HepG2 (cell line): ENCODE results near the gene CSK. TPM values are rescaled to one million over a fixed set of nuclear protein-coding genes. Genes with fewer than 3 reads are reported as not detected.

Source experiments
- AKAP8 ChIP-seq: sonication (generic); formaldehyde crosslinking; IDR thresholded peaks from 2 replicates; pipeline ENCODE4 v1.5.1; 2020; ENCODE audit warnings: mild to moderate bottlenecking, missing genetic modification reagents
- BCL6 ChIP-seq: IDR thresholded peaks from 2 replicates; pipeline ENCODE4 v1.6.1; 2016; ENCODE audit warnings: missing genetic modification reagents, missing compliant biosample characterization
- BORCS8-MEF2B ChIP-seq: sonication (generic); formaldehyde crosslinking; IDR thresholded peaks from 2 replicates; pipeline ENCODE4 v1.8.0; 2022; ENCODE audit warnings: mild to moderate bottlenecking, missing genetic modification reagents
- CBX5 ChIP-seq: sonication (generic); formaldehyde crosslinking; IDR thresholded peaks from 2 replicates; pipeline ENCODE4 v1.4.0; 2020; ENCODE audit warnings: missing genetic modification reagents, borderline replicate concordance
- E2F1 ChIP-seq: sonication (generic); formaldehyde crosslinking; IDR thresholded peaks from 2 replicates; pipeline ENCODE4 v1.5.0; 2020; ENCODE audit warnings: missing genetic modification reagents
- EEA1 ChIP-seq: sonication (generic); formaldehyde crosslinking; IDR thresholded peaks from 2 replicates; pipeline ENCODE4 v1.5.1; 2020; ENCODE audit warnings: mild to moderate bottlenecking, missing genetic modification reagents, borderline replicate concordance
- FOSL2 ChIP-seq: sonication (generic); formaldehyde crosslinking; IDR thresholded peaks from 2 replicates; pipeline ENCODE4 v1.4.0; 2020; ENCODE audit warnings: missing genetic modification reagents
- GTF2F1 ChIP-seq: fragments of 150-350 bp; IDR thresholded peaks from 2 replicates; pipeline ENCODE4 v1.6.1; 2014; ENCODE audit warnings: low read length
- NFKBIZ ChIP-seq: IDR thresholded peaks from 2 replicates; pipeline ENCODE4 v1.6.1; 2018; ENCODE audit warnings: missing genetic modification reagents, missing compliant biosample characterization
- PRDM10 ChIP-seq: sonication (generic); formaldehyde crosslinking; IDR thresholded peaks from 2 replicates; pipeline ENCODE4 v1.4.0; 2020; ENCODE audit warnings: low read depth, missing genetic modification reagents
- RXRA ChIP-seq: sonication (generic); formaldehyde crosslinking; IDR thresholded peaks from 2 replicates; pipeline ENCODE4 v1.5.1; 2020; ENCODE audit warnings: missing genetic modification reagents
- ZNF331 ChIP-seq: sonication (generic); formaldehyde crosslinking; IDR thresholded peaks from 2 replicates; pipeline ENCODE4 v1.4.0; 2020; ENCODE audit warnings: missing genetic modification reagents
- ZNF639 ChIP-seq: conservative IDR thresholded peaks from 2 replicates; pipeline ENCODE4 v1.6.1; 2018; ENCODE audit warnings: missing genetic modification reagents
- polyA plus RNA-seq, 8 experiments: library from polyadenylated mRNA; depleted of rRNA in 3 of 8; stranded (reverse) in 7 of 8; unstranded in 1 of 8; fragments of >200 nt; fragmentation: Illumina TruSeq in 4 of 8; extraction: Trizol in 4 of 8; gene quantifications; 2 replicates each; pipeline versions ENCODE4 v1.2.1 to v1.2.3, GENCODE V29; 2011 to 2016; ENCODE audit warnings: low read depth in 4 of 8, missing spikeins in 1 of 8, mixed read lengths in 1 of 8; ENCODE audit not compliant: insufficient read depth in 1 of 8
- total RNA-seq, 5 experiments: library from RNA; depleted of rRNA; stranded (reverse); fragments of >200 nt; fragmentation: Illumina TruSeq; extraction: Trizol; gene quantifications; 2 replicates each; pipeline ENCODE4 v1.2.3, GENCODE V29; 2016; ENCODE audit warnings: low read depth in 1 of 5
- TF ChIP-seq, protein P1 (sequence below): sonication (generic); formaldehyde crosslinking; IDR thresholded peaks from 2 replicates; pipeline ENCODE4 v1.4.0; 2020; ENCODE audit warnings: missing genetic modification reagents
- TF ChIP-seq, protein P2 (sequence below): sonication (generic); formaldehyde crosslinking; conservative IDR thresholded peaks from 2 replicates; pipeline ENCODE4 v1.4.0; 2020; ENCODE audit warnings: missing genetic modification reagents
- TF ChIP-seq, protein P3 (sequence below): sonication (generic); formaldehyde crosslinking; IDR thresholded peaks from 2 replicates; pipeline ENCODE4 v1.4.0; 2020; ENCODE audit warnings: missing genetic modification reagents
- TF ChIP-seq, protein P4 (sequence below): IDR thresholded peaks from 2 replicates; pipeline ENCODE4 v1.6.1; 2018; ENCODE audit warnings: missing genetic modification reagents, mild to moderate bottlenecking, missing compliant biosample characterization

CSK gene
- total and polyA plus RNA-seq, 2 of the 13 experiments (the other 11 are each of a cell fraction or from before 2014, with no cell fraction given), result 12.5 to 21.3 TPM

GRCh38 chr15:74817370-74817737 lies 35.5 kb downstream of the CSK start (continued):
- TF ChIP-seq GTF2F1 (no peak), NFKBIZ (no peak), AKAP8 (CRISPR knock-in tag) (no peak), EEA1 (no peak), ZNF331 (CRISPR knock-in tag) (0 out of 2 replicates have a peak, but pooled peaks have one; percentile 19), FOSL2 (peak; percentile 27; the same call in 1 of the 2 replicates), BCL6 (CRISPR knock-in tag) (no peak), E2F1 (CRISPR knock-in tag) (no peak), CBX5 (CRISPR knock-in tag) (peak; percentile 43; the same call in 1 of the 2 replicates), PRDM10 (CRISPR knock-in tag) (peak; percentile 20; the same call in 1 of the 2 replicates), BORCS8-MEF2B (CRISPR knock-in tag) (no peak), ZNF639 (no peak), RXRA (CRISPR knock-in tag) (peak; percentile 33; the same call in 1 of the 2 replicates)
- TF ChIP-seq, protein P1, sequence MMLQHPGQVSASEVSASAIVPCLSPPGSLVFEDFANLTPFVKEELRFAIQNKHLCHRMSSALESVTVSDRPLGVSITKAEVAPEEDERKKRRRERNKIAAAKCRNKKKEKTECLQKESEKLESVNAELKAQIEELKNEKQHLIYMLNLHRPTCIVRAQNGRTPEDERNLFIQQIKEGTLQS (CRISPR knock-in tag), result no peak
- TF ChIP-seq, protein P2, sequence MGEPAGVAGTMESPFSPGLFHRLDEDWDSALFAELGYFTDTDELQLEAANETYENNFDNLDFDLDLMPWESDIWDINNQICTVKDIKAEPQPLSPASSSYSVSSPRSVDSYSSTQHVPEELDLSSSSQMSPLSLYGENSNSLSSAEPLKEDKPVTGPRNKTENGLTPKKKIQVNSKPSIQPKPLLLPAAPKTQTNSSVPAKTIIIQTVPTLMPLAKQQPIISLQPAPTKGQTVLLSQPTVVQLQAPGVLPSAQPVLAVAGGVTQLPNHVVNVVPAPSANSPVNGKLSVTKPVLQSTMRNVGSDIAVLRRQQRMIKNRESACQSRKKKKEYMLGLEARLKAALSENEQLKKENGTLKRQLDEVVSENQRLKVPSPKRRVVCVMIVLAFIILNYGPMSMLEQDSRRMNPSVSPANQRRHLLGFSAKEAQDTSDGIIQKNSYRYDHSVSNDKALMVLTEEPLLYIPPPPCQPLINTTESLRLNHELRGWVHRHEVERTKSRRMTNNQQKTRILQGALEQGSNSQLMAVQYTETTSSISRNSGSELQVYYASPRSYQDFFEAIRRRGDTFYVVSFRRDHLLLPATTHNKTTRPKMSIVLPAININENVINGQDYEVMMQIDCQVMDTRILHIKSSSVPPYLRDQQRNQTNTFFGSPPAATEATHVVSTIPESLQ (CRISPR knock-in tag), result no peak
- TF ChIP-seq, protein P3, sequence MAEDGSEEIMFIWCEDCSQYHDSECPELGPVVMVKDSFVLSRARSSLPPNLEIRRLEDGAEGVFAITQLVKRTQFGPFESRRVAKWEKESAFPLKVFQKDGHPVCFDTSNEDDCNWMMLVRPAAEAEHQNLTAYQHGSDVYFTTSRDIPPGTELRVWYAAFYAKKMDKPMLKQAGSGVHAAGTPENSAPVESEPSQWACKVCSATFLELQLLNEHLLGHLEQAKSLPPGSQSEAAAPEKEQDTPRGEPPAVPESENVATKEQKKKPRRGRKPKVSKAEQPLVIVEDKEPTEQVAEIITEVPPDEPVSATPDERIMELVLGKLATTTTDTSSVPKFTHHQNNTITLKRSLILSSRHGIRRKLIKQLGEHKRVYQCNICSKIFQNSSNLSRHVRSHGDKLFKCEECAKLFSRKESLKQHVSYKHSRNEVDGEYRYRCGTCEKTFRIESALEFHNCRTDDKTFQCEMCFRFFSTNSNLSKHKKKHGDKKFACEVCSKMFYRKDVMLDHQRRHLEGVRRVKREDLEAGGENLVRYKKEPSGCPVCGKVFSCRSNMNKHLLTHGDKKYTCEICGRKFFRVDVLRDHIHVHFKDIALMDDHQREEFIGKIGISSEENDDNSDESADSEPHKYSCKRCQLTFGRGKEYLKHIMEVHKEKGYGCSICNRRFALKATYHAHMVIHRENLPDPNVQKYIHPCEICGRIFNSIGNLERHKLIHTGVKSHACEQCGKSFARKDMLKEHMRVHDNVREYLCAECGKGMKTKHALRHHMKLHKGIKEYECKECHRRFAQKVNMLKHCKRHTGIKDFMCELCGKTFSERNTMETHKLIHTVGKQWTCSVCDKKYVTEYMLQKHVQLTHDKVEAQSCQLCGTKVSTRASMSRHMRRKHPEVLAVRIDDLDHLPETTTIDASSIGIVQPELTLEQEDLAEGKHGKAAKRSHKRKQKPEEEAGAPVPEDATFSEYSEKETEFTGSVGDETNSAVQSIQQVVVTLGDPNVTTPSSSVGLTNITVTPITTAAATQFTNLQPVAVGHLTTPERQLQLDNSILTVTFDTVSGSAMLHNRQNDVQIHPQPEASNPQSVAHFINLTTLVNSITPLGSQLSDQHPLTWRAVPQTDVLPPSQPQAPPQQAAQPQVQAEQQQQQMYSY (CRISPR knock-in tag), result no peak
- TF ChIP-seq, protein P4, sequence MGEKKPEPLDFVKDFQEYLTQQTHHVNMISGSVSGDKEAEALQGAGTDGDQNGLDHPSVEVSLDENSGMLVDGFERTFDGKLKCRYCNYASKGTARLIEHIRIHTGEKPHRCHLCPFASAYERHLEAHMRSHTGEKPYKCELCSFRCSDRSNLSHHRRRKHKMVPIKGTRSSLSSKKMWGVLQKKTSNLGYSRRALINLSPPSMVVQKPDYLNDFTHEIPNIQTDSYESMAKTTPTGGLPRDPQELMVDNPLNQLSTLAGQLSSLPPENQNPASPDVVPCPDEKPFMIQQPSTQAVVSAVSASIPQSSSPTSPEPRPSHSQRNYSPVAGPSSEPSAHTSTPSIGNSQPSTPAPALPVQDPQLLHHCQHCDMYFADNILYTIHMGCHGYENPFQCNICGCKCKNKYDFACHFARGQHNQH, result no peak
